Adrenal gland (tissue), 12 donors: ENCODE results near the gene MRRF. TPM values are rescaled to one million over a fixed set of nuclear protein-coding genes. Genes with fewer than 3 reads are reported as not detected.

Experiments used
- DNase-seq, 7 donors: peaks; one replicate each; pipeline ENCODE4 v3.0.0-alpha.2; 2019 to 2020
- H3K27ac ChIP-seq, 5 donors: fragments of 200-600 bp; sonication (generic) in 4 of 5; 1 replicate in 3 of 5; 2 replicates in 2 of 5; pipeline versions ENCODE4 v1.5.1 to v1.8.0; 2016 to 2020; ENCODE audit warnings: mild to moderate bottlenecking in 1 of 5
- H3K27me3 ChIP-seq: fragments of 200-600 bp; 2 replicates; pipeline ENCODE4 v1.8.0; 2021
- H3K36me3 ChIP-seq, 2 donors: fragments of 200-600 bp; replicated peaks in 1 of 2; 1 replicate in 1 of 2; 2 replicates in 1 of 2; pipeline versions ENCODE4 v1.5.1 to v1.8.0; 2018 to 2022
- H3K4me1 ChIP-seq, 2 donors: fragments of 200-600 bp; replicated peaks in 1 of 2; 1 replicate in 1 of 2; 2 replicates in 1 of 2; pipeline versions ENCODE4 v1.5.1 to v1.8.0; 2018 to 2021
- H3K4me3 ChIP-seq, 4 donors: fragments of 200-600 bp; sonication (generic) in 3 of 4; one replicate each; pipeline ENCODE4 v1.5.1; 2016 to 2018
- H3K9me3 ChIP-seq, 3 donors: fragments of 200-600 bp; sonication (generic) in 1 of 3; replicated peaks in 1 of 3; 1 replicate in 2 of 3; 2 replicates in 1 of 3; pipeline versions ENCODE4 v1.5.1 to v1.8.0; 2016 to 2021
- CTCF ChIP-seq, 6 experiments: fragments of 450-650 bp in 4 of 6; fragments of 200-600 bp in 2 of 6; sonication (generic) in 1 of 6; IDR thresholded peaks; 1 replicate in 5 of 6; 2 replicates in 1 of 6; pipeline versions ENCODE4 v1.5.1 to v1.8.0; 2016 to 2021; ENCODE audit warnings: antibody characterized with exemption in 6 of 6, mild to moderate bottlenecking in 2 of 6, moderate library complexity in 1 of 6
- POLR2A ChIP-seq, 2 donors: fragments of 450-650 bp; IDR thresholded peaks; one replicate each; pipeline ENCODE4 v1.6.1; 2017; ENCODE audit warnings: antibody characterized with exemption in 2 of 2, mild to moderate bottlenecking in 2 of 2, moderate library complexity in 1 of 2
- WGBS, 4 donors: extraction: QIAGEN DNeasy Blood & Tissue Kit in 2 of 4; methylation state at CpG; one replicate each; pipeline versions ENCODE4 v1.1.5 to v1.1.7; 2013 to 2017; 5-methylcytosine and 5-hydroxymethylcytosine counted together
- intact Hi-C, 2 donors: fragments of 100-400 bp; cut with DNase I; formaldehyde crosslinking; loops; one replicate each; pipeline versions ENCODE4 v1.14.1 to v1.15.0; 2022 to 2023
- polyA plus RNA-seq, 3 donors: library from polyadenylated mRNA; stranded (reverse); fragments of 200-250 nt in 2 of 3; fragments of 350-450 nt in 1 of 3; fragmentation: Illumina TruSeq in 1 of 3; extraction: RNeasy Lipid Tissue Mini Kit (QIAGEN cat#74804) in 1 of 3; gene quantifications; one replicate each; pipeline ENCODE4 v1.2.3, GENCODE V29; 2013 to 2014
- total RNA-seq, 9 donors: library from RNA; depleted of rRNA in 4 of 9; stranded (reverse); fragments of >200 nt in 4 of 9; fragments of 120-200 nt in 1 of 9; fragmentation: NEBNext Ultra II Directional in 1 of 9; extraction: Animal tissue kit (Norgen Biotek cat#: 25700) in 1 of 9; gene quantifications; one replicate each; pipeline versions ENCODE4 v1.1.0 to v1.2.4, GENCODE V29; 2013 to 2023
- donor health status: healthy with polysubstance abuse.
- donor health status: Bipolar disorder and iron deficiency.
- donor health status: DM: yes; HTN: yes; CAD: no.
- donor health status: DM: no; HTN: no; CAD: no.
- donor health status: DM: no; HTN: no; CAD: no.
- donor health status: DM: yes; HTN: yes; CAD: no.

The MRRF gene
- total and polyA plus RNA-seq, 12 donors: 24.9 to 66.3 (median 35.5) TPM

DNA sequence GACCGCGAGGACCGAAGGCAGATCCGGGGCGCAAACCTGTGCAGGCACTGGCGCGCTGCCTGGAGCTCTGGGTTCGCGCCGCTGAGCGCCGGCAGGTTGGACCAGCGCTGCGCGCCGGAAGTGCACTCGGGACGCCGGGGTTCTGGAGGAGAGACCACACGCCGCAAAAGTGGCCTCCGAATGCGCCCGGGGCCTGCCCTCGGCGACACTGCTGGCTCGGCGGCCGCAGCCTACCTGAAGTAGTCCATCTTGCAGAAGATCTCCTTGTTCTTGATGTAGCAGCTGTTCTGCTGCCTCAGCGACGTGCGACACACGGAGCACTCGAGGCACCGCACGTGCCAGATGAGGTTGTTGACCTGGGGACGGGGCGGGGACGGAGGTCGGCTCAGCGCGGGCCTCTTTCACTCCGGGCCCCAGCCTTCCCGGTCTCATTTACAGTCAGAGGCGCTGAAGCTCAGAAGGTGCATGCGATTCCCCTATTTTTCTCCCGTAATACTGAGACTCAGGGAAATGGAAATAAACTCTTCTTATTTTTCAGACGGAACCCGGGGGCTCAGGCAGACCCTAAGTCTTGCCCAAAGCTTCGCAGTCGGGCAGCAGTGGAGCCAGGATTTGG lies 38.4 kb upstream of the MRRF start:
- Histone ChIP-seq H3K4me3 (no peak overlapping the region), H3K4me1 (peaks cover 11 to 19% of the 10 kb centered on the region in 2 donors), H3K27ac (no peak overlapping the region), H3K36me3 (no peaks in the 10 kb centered on the region), H3K9me3 (no peaks in the 10 kb centered on the region), H3K27me3 (peaks cover 98% of the 10 kb centered on the region)
- peak in 1 of 7 donors; percentile 24 for DNase-seq
- no peak for TF ChIP-seq CTCF (IDR thresholded peaks at IDR 0.05)
- WGBS, 4 donors: 17 to 58% (median 33%) methylated on average over 27 to 51 of the region's 51 CpGs
- intact Hi-C loops: no loop called here

- peaks cover 95% of the 10 kb centered on the region for H3K27me3 ChIP-seq
- H3K9me3 ChIP-seq: no peaks in the 10 kb centered on the region
- TF ChIP-seq CTCF (IDR thresholded peaks at IDR 0.05) (no peak), POLR2A (IDR thresholded peaks at IDR 0.05) (no peak)
- intact Hi-C loops: no loop called here
- peak in 2 of 7 donors; percentile 8 to 23 for DNase-seq
- no peaks in the 10 kb centered on the region for H3K36me3 ChIP-seq
- H3K4me3 ChIP-seq: peak overlapping the region in 1 of 4 donors; percentile 55
- 14 to 37% (median 28%) methylated on average over 22 to 59 of the region's 59 CpGs for WGBS, 4 donors
- H3K4me1 ChIP-seq: peaks cover 11 to 19% of the 10 kb centered on the region in 2 donors
- H3K27ac ChIP-seq: no peak overlapping the region
These were observed 37.7 kb upstream of the MRRF start for GRCh38 chr9:122226758-122227574.

- WGBS, 4 donors: 12 to 28% (median 19%) methylated on average over 7 to 10 of the region's 10 CpGs
- Histone ChIP-seq H3K4me1 (peaks cover 11 to 19% of the 10 kb centered on the region in 2 donors), H3K27me3 (peaks cover 89% of the 10 kb centered on the region), H3K36me3 (no peaks in the 10 kb centered on the region), H3K9me3 (no peaks in the 10 kb centered on the region), H3K4me3 (peak overlapping the region in 1 of 4 donors; percentile 55), H3K27ac (no peak overlapping the region)
- no peak for DNase-seq
- TF ChIP-seq CTCF (IDR thresholded peaks at IDR 0.05) (no peak), POLR2A (IDR thresholded peaks at IDR 0.05) (no peak)
- intact Hi-C loops: no loop called here
These were observed 37.1 kb upstream of the MRRF start for GRCh38 chr9:122227575-122227900.

- TF ChIP-seq POLR2A (IDR thresholded peaks at IDR 0.05) (no peak), CTCF (IDR thresholded peaks at IDR 0.05) (no peak)
- Histone ChIP-seq H3K27ac (no peak overlapping the region), H3K4me1 (peaks cover 11 to 19% of the 10 kb centered on the region in 2 donors), H3K9me3 (no peaks in the 10 kb centered on the region), H3K27me3 (peaks cover 83% of the 10 kb centered on the region), H3K4me3 (peak overlapping the region in 2 of 4 donors; percentile 6 to 55), H3K36me3 (no peaks in the 10 kb centered on the region)
- intact Hi-C loops: no loop called here
- 2 to 3% (median 2%) methylated on average over 30 to 38 of the region's 38 CpGs for WGBS, 4 donors
- DNase-seq: peak in 1 of 7 donors; percentile 9
These were observed 36.5 kb upstream of the MRRF start for GRCh38 chr9:122228191-122228567.
